Progenitor cell of endocrine pancreas (in vitro differentiated cells): ENCODE data around the gene COX6A2. TPM values are rescaled to one million over a fixed set of nuclear protein-coding genes. Genes with fewer than 3 reads are reported as not detected.
A peak's percentile ranks its signal among the peaks of the same experiment; 100 is the strongest.

Source experiments
- DNase-seq: peaks from one replicate; pipeline ENCODE4 v3.0.0; 2021; ENCODE audit warnings: low spot score; ENCODE audit not compliant: unreplicated experiment
- H3K27ac Mint-ChIP-seq: 2 replicates; pipeline ENCODE4 v1.8.0; 2021; ENCODE audit warnings: mild to moderate bottlenecking, moderate library complexity, mixed read lengths
- H3K27me3 Mint-ChIP-seq: 2 replicates; pipeline ENCODE4 v1.8.0; 2021; ENCODE audit warnings: mixed read lengths
- H3K36me3 Mint-ChIP-seq: 2 replicates; pipeline ENCODE4 v1.8.0; 2022; ENCODE audit warnings: mixed read lengths; ENCODE audit not compliant: insufficient read depth
- H3K4me1 Mint-ChIP-seq: 2 replicates; pipeline ENCODE4 v1.8.0; 2021; ENCODE audit warnings: low read depth, mixed read lengths
- H3K4me3 Mint-ChIP-seq: 2 replicates; pipeline ENCODE4 v1.8.0; 2021; ENCODE audit warnings: low read depth, mild to moderate bottlenecking, moderate library complexity, mixed read lengths
- H3K9me3 Mint-ChIP-seq: 2 replicates; pipeline ENCODE4 v1.8.0; 2021; ENCODE audit warnings: low read depth, mixed read lengths
- total RNA-seq: library from RNA; stranded (reverse); gene quantifications from 2 replicates; pipeline ENCODE4 v1.2.1, GENCODE V29; 2021
- TF ChIP-seq, protein P1 (sequence below): fragments of 200-600 bp; sonication (generic); IDR thresholded peaks from one replicate; pipeline ENCODE4 v1.5.0; 2021; ENCODE audit warnings: antibody characterized with exemption, mild to moderate bottlenecking; ENCODE audit not compliant: unreplicated experiment

The COX6A2 gene
- total RNA-seq, 1 donor from 2014 or later = not detected

DNA sequence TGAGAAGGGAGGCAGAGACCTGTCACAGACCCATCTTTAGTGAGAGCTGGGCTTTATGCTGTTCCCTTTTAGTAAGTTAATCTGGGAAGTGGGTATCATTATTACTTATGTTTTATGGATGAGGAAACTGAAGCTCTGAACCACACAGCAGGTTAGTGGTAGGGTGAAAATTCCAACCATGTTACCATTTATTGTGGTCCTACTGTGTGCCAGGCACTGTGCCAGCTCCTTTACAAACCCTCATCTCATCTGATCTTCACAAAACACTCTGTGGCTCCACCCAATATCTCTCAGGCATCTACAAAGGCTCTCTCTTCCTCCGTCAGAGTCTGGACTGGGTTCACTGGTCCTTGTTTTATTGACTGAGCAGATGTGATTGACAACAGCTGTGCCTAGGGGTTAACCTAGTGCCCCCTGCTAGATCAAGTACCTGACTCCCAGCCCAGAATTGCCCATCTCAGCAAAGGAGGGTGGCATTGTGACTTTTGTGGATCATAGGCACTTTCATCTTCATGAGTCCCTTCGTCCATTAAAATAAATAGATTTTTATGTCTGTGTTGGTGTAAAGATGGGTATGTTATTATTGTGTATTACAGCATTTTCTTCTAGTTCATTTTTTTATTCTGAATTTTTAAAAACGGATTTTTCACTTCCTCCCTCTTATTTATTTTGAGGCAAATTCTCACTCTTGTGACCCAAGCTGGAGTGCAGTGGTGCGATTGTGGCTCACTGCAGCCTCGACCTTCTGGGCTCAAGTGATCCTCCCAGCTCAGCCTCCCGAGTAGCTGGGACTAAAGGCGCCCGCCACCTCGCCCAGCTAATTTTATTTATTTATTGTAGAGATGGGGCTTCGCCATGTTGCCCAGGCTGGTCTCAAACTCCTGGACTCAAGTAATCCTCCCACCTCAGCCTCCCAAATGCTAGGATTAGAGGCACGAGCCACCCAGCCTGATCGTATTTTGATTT, 46.9 kb upstream of the COX6A2 start:
- H3K9me3 Mint-ChIP-seq = no peaks in the 10 kb centered on the region
- no peaks in the 10 kb centered on the region for H3K36me3 Mint-ChIP-seq
- H3K27me3 Mint-ChIP-seq = peaks cover 63% of the 10 kb centered on the region
- peaks cover 17% of the 10 kb centered on the region for H3K4me1 Mint-ChIP-seq
- DNase-seq = no peak
- TF ChIP-seq, protein P1, sequence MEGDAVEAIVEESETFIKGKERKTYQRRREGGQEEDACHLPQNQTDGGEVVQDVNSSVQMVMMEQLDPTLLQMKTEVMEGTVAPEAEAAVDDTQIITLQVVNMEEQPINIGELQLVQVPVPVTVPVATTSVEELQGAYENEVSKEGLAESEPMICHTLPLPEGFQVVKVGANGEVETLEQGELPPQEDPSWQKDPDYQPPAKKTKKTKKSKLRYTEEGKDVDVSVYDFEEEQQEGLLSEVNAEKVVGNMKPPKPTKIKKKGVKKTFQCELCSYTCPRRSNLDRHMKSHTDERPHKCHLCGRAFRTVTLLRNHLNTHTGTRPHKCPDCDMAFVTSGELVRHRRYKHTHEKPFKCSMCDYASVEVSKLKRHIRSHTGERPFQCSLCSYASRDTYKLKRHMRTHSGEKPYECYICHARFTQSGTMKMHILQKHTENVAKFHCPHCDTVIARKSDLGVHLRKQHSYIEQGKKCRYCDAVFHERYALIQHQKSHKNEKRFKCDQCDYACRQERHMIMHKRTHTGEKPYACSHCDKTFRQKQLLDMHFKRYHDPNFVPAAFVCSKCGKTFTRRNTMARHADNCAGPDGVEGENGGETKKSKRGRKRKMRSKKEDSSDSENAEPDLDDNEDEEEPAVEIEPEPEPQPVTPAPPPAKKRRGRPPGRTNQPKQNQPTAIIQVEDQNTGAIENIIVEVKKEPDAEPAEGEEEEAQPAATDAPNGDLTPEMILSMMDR = no peak
- no peak overlapping the region for H3K27ac Mint-ChIP-seq
- no peak overlapping the region for H3K4me3 Mint-ChIP-seq

GRCh38 chr16:31474173-31474714, 46.1 kb upstream of the COX6A2 start:
- DNase-seq = no peak
- peaks cover 60% of the 10 kb centered on the region for H3K27me3 Mint-ChIP-seq
- H3K4me1 Mint-ChIP-seq = peaks cover 17% of the 10 kb centered on the region
- TF ChIP-seq, protein P1 = no peak
- no peaks in the 10 kb centered on the region for H3K36me3 Mint-ChIP-seq
- H3K27ac Mint-ChIP-seq = no peak overlapping the region
- H3K9me3 Mint-ChIP-seq = no peaks in the 10 kb centered on the region
- no peak overlapping the region for H3K4me3 Mint-ChIP-seq

DNA sequence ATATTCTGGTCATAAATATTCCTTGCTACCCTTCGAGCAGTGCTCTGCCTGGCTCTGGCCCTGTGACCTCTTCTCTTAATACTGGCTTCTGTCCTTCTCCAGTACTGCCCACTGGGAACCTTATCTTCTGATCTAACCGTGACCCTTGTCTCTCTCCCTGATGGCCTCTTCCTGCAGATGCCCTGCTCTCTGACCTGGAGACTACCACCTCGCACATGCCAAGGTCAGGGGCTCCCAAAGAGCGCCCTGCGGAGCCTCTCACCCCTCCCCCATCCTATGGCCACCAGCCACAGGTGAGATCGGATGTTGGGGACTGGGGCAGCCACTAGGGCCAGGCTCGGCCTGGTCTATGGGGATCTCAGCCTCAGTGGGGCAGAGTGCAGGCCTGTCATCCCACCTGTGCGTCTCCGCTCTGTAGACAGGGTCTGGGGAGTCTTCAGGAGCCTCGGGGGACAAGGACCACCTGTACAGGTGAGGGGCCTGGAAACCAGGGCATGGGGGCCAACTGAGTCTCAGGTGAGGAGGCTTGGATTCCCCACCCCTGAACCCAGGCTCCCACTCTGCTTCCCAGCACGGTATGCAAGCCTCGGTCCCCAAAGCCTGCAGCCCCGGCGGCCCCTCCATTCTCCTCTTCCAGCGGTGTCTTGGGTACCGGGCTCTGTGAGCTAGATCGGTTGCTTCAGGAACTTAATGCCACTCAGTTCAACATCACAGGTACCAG, 45.3 kb upstream of the COX6A2 start:
- H3K4me1 Mint-ChIP-seq = peaks cover 17% of the 10 kb centered on the region
- no peaks in the 10 kb centered on the region for H3K9me3 Mint-ChIP-seq
- TF ChIP-seq, protein P1 = no peak
- no peaks in the 10 kb centered on the region for H3K36me3 Mint-ChIP-seq
- H3K4me3 Mint-ChIP-seq = no peak overlapping the region
- H3K27ac Mint-ChIP-seq = no peak overlapping the region
- no peak for DNase-seq
- H3K27me3 Mint-ChIP-seq = peaks cover 60% of the 10 kb centered on the region

GRCh38 chr16:31472709-31473203, 44.6 kb upstream of the COX6A2 start:
- H3K4me1 Mint-ChIP-seq = peaks cover 14% of the 10 kb centered on the region
- no peak for DNase-seq
- no peaks in the 10 kb centered on the region for H3K36me3 Mint-ChIP-seq
- no peak overlapping the region for H3K27ac Mint-ChIP-seq
- H3K4me3 Mint-ChIP-seq = peak overlapping the region; percentile 68
- TF ChIP-seq, protein P1 = peak; percentile 50
- peaks cover 60% of the 10 kb centered on the region for H3K27me3 Mint-ChIP-seq
- no peaks in the 10 kb centered on the region for H3K9me3 Mint-ChIP-seq
